Uterus (tissue), 4 donors: ENCODE results near the gene PPARGC1A. TPM values are rescaled to one million over a fixed set of nuclear protein-coding genes. Genes with fewer than 3 reads are reported as not detected.

Experiments used
- DNase-seq, 2 donors: peaks; one replicate each; pipeline ENCODE4 v3.0.0-alpha.2; 2019 to 2020
- H3K27ac ChIP-seq, 2 donors: fragments of 200-600 bp; sonication (generic); 1 replicate in 1 of 2; 2 replicates in 1 of 2; pipeline ENCODE4 v1.5.1; 2016 to 2018
- H3K27me3 ChIP-seq, 2 donors: fragments of 200-600 bp; sonication (generic); one replicate each; pipeline ENCODE4 v1.5.1; 2018 to 2019; ENCODE audit warnings: control low read depth in 1 of 2
- H3K36me3 ChIP-seq, 2 donors: fragments of 200-600 bp; sonication (generic); one replicate each; pipeline ENCODE4 v1.5.1; 2019; ENCODE audit warnings: control low read depth in 1 of 2
- H3K4me1 ChIP-seq, 2 donors: fragments of 200-600 bp; sonication (generic); one replicate each; pipeline ENCODE4 v1.5.1; 2018 to 2019; ENCODE audit warnings: control low read depth in 1 of 2
- H3K4me3 ChIP-seq, 2 donors: fragments of 200-600 bp; sonication (generic); 1 replicate in 1 of 2; 2 replicates in 1 of 2; pipeline ENCODE4 v1.5.1; 2018 to 2019; ENCODE audit warnings: mild to moderate bottlenecking in 1 of 2
- H3K9me3 ChIP-seq, 2 donors: fragments of 200-600 bp; sonication (generic); one replicate each; pipeline ENCODE4 v1.5.1; 2019; ENCODE audit warnings: control low read depth in 1 of 2
- POLR2A ChIP-seq, 2 donors: fragments of 450-650 bp; IDR thresholded peaks; one replicate each; pipeline ENCODE4 v1.6.1; 2016; ENCODE audit warnings: antibody characterized with exemption in 2 of 2, mild to moderate bottlenecking in 1 of 2, moderate library complexity in 1 of 2
- intact Hi-C: fragments of 100-400 bp; cut with DNase I; formaldehyde crosslinking; loops from one replicate; pipeline ENCODE4 v1.15.1; 2023; ENCODE audit warnings: low total_unique reads
- total RNA-seq, 4 donors: library from RNA; depleted of rRNA in 3 of 4; stranded (reverse); fragments of >200 nt in 3 of 4; gene quantifications; one replicate each; pipeline versions ENCODE4 v1.1.0 to v1.2.4, GENCODE V29; 2014 to 2023
- TF ChIP-seq, protein P1 (sequence below), 4 experiments: fragments of 200-600 bp in 2 of 4; fragments of 450-650 bp in 2 of 4; sonication (generic) in 2 of 4; IDR thresholded peaks; one replicate each; pipeline ENCODE4 v1.5.1; 2016 to 2019; ENCODE audit warnings: antibody characterized with exemption in 4 of 4, mild to moderate bottlenecking in 2 of 4, moderate library complexity in 1 of 4
- donor health status: DM: yes; HTN: yes; CAD: no.

Gene PPARGC1A
- total RNA-seq, 4 donors from 2014 or later = 1.5 to 6.0 (median 3.2) TPM

DNA sequence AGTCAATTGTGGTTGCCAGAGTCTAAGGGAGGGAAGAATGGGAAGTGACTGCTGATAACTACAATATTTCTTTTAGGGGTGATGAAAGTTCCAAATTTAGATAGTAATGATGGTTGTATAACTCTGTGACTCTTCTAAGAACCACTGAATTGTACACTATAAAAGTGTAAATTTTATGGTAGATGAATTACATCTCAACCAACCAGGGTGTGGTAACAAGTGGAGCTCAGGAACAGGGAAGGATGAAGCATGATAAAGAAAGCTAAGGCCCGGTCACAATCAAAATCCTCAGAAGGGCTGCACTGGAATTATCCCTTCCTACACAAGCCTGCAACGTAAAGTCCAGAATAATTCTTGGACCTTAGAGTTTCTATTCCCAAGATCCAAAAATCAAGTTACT lies 143.2 kb downstream of the PPARGC1A start:
- Histone ChIP-seq H3K27ac (no peak overlapping the region), H3K9me3 (no peaks in the 10 kb centered on the region), H3K4me3 (no peak overlapping the region), H3K27me3 (no peaks in the 10 kb centered on the region), H3K4me1 (no peaks in the 10 kb centered on the region), H3K36me3 (no peaks in the 10 kb centered on the region)
- DNase-seq = no peak
- intact Hi-C loops = no loop called here
- no peak for TF ChIP-seq POLR2A (IDR thresholded peaks at IDR 0.05)
- TF ChIP-seq, protein P1, sequence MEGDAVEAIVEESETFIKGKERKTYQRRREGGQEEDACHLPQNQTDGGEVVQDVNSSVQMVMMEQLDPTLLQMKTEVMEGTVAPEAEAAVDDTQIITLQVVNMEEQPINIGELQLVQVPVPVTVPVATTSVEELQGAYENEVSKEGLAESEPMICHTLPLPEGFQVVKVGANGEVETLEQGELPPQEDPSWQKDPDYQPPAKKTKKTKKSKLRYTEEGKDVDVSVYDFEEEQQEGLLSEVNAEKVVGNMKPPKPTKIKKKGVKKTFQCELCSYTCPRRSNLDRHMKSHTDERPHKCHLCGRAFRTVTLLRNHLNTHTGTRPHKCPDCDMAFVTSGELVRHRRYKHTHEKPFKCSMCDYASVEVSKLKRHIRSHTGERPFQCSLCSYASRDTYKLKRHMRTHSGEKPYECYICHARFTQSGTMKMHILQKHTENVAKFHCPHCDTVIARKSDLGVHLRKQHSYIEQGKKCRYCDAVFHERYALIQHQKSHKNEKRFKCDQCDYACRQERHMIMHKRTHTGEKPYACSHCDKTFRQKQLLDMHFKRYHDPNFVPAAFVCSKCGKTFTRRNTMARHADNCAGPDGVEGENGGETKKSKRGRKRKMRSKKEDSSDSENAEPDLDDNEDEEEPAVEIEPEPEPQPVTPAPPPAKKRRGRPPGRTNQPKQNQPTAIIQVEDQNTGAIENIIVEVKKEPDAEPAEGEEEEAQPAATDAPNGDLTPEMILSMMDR (IDR thresholded peaks at IDR 0.05) = no peak

DNA sequence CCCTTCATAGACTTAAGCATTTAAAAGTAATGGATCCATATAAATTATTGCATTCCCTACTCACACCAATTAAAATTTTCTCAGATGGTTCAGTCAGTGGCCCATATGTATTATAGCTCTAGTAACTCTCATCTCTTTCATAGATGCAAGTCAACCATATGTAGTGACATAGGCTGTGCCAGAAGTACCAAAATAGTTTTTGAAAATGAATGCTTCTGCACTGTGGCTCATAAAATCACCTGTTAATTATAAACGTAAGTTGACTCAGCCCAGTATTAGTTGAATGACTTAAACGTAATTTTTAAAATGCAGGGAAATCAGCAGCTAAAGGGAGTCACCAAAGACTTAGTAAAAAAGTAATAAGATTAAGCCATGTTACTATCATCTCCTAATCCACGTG lies 143.8 kb downstream of the PPARGC1A start:
- no peak for DNase-seq

DNA sequence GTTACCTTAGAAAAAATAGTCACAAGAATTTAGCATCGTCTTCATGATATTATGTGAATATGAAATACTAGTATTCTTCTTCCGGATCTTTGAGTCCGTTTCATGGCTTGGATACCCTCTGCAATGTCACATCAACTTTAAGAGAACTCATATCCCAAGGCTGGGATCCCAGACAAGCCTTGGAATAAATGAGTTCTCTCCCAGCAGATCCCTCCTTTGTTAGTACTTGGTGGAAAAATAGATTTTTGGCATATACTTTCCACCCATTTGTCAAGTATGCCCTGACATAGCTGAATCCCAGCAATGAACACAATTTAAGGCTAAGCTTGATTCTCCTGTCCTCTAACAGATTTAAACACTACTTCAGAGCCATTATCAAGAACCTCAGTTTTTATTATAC lies 144.5 kb downstream of the PPARGC1A start:
- Histone ChIP-seq H3K27ac (no peak overlapping the region), H3K4me3 (no peak overlapping the region), H3K4me1 (no peaks in the 10 kb centered on the region), H3K27me3 (no peaks in the 10 kb centered on the region), H3K9me3 (no peaks in the 10 kb centered on the region), H3K36me3 (no peaks in the 10 kb centered on the region)
- no peak for TF ChIP-seq POLR2A (IDR thresholded peaks at IDR 0.05)
- TF ChIP-seq, protein P1 (IDR thresholded peaks at IDR 0.05) = no peak
- no peak for DNase-seq
- intact Hi-C loops = no loop called here

More for the DNA sequence above, 143.8 kb downstream of the PPARGC1A start:
- Histone ChIP-seq H3K4me3 (no peak overlapping the region), H3K4me1 (no peaks in the 10 kb centered on the region), H3K9me3 (no peaks in the 10 kb centered on the region), H3K36me3 (no peaks in the 10 kb centered on the region), H3K27ac (no peak overlapping the region), H3K27me3 (no peaks in the 10 kb centered on the region)
- TF ChIP-seq, protein P1 (IDR thresholded peaks at IDR 0.05) = no peak
- TF ChIP-seq POLR2A (IDR thresholded peaks at IDR 0.05) = no peak
- intact Hi-C loops = no loop called here
